ENCODE measurements around the gene SRCAP. TPM values are rescaled to one million over a fixed set of nuclear protein-coding genes. Genes with fewer than 3 reads are reported as not detected.

The SRCAP gene
- total RNA-seq, 4 donors from 2014 or later: 15.9 to 40.4 (median 30.0) TPM

GRCh38 chr16:30768583-30769181 lies 69.7 kb downstream of the SRCAP start:
- DNase-seq (ENCODE audit: low spot score) (no peak), ATAC-seq (ENCODE audit: low FRiP score) (no peak)
- no peak for TF ChIP-seq CTCF (IDR thresholded peaks at IDR 0.05)

GRCh38 chr16:30769379-30770089 lies 70.6 kb downstream of the SRCAP start:
- no peak for ATAC-seq (ENCODE audit: low FRiP score)
- no peak for DNase-seq (ENCODE audit: low spot score)
- TF ChIP-seq CTCF (IDR thresholded peaks at IDR 0.05): no peak

GRCh38 chr16:30771726-30772125 lies 72.8 kb downstream of the SRCAP start:
- TF ChIP-seq CTCF (IDR thresholded peaks at IDR 0.05): no peak
- ATAC-seq (ENCODE audit: low FRiP score): no peak
- DNase-seq (ENCODE audit: low spot score): no peak

GRCh38 chr16:30773826-30774225 lies 74.9 kb downstream of the SRCAP start:
- ATAC-seq (ENCODE audit: low FRiP score): no peak
- TF ChIP-seq CTCF (IDR thresholded peaks at IDR 0.05): no peak
- DNase-seq (ENCODE audit: low spot score): no peak

GRCh38 chr16:30774367-30775130 lies 75.6 kb downstream of the SRCAP start:
- DNase-seq (ENCODE audit: low spot score) (no peak), ATAC-seq (ENCODE audit: low FRiP score) (peak; percentile 7)

GRCh38 chr16:30775131-30775391 lies 76.1 kb downstream of the SRCAP start:
- ATAC-seq (ENCODE audit: low FRiP score) (no peak), DNase-seq (ENCODE audit: low spot score) (no peak)
- no peak for TF ChIP-seq CTCF (IDR thresholded peaks at IDR 0.05)

More at GRCh38 chr16:30774367-30775130, 75.6 kb downstream of the SRCAP start:
- TF ChIP-seq CTCF (IDR thresholded peaks at IDR 0.05): no peak
